Caco-2 (cell line): ENCODE measurements around the gene VWA8. TPM values are rescaled to one million over a fixed set of nuclear protein-coding genes. Genes with fewer than 3 reads are reported as not detected.

Source experiments
- BruUV-seq: library from RNA; stranded (reverse); fragments of 400-500 nt; replicated peaks from 2 replicates; lab custom pipeline; 2021; lab: Mats Ljungman, UMichigan
- CTCF ChIA-PET: fragments of 300-600 bp; sonication (Branson Sonifier 250); formaldehyde crosslinking; loops from one replicate; lab custom pipeline; 2022; ENCODE audit warnings: antibody characterized with exemption; lab: Charles Lee
- POLR2A ChIA-PET: fragments of 300-600 bp; sonication (Branson Sonifier 250); formaldehyde crosslinking; loops from one replicate; lab custom pipeline; 2022; ENCODE audit warnings: antibody characterized with exemption; lab: Charles Lee
- DNase-seq, 2 experiments: peaks; one replicate each; pipeline versions ENCODE4 v3.0.0 to v3.0.0-alpha.2; 2020 to 2022
- H3K27me3 ChIP-seq: replicated peaks from 2 replicates; pipeline ENCODE4 v1.6.0; 2011; ENCODE audit warnings: low read length; ENCODE audit not compliant: control insufficient read depth, insufficient read depth
- H3K36me3 ChIP-seq: 2 replicates; pipeline ENCODE4 v1.5.1; 2011; ENCODE audit warnings: low read length; ENCODE audit not compliant: control insufficient read depth, insufficient read depth
- H3K4me1 ChIP-seq: fragments of 250-450 bp; sonication (Bioruptor Pico); 2 replicates; pipeline ENCODE4 v1.5.1; 2020; ENCODE audit warnings: mild to moderate bottlenecking
- H3K4me3 ChIP-seq: 2 replicates; pipeline ENCODE4 v1.5.1; 2011; ENCODE audit warnings: low read depth, mild to moderate bottlenecking, control low read depth, low read length
- H3K9me3 ChIP-seq: fragments of 250-450 bp; sonication (Bioruptor Pico); 2 replicates; pipeline ENCODE4 v1.5.1; 2020; ENCODE audit warnings: mild to moderate bottlenecking, moderate library complexity
- H3K27ac Mint-ChIP-seq: one replicate; pipeline ENCODE4 v1.8.0; 2022; ENCODE audit warnings: mixed read lengths; ENCODE audit not compliant: unreplicated experiment
- H3K27me3 Mint-ChIP-seq: one replicate; pipeline ENCODE4 v1.8.0; 2022; ENCODE audit warnings: mixed read lengths; ENCODE audit not compliant: insufficient read depth, unreplicated experiment
- H3K36me3 Mint-ChIP-seq: one replicate; pipeline ENCODE4 v1.8.0; 2022; ENCODE audit warnings: mild to moderate bottlenecking, mixed read lengths; ENCODE audit not compliant: insufficient read depth, unreplicated experiment
- H3K4me1 Mint-ChIP-seq: one replicate; pipeline ENCODE4 v1.8.0; 2022; ENCODE audit warnings: low read depth, mixed read lengths; ENCODE audit not compliant: unreplicated experiment
- H3K4me3 Mint-ChIP-seq: one replicate; pipeline ENCODE4 v1.8.0; 2022; ENCODE audit warnings: mild to moderate bottlenecking, moderate library complexity, mixed read lengths; ENCODE audit not compliant: unreplicated experiment
- H3K9me3 Mint-ChIP-seq: one replicate; pipeline ENCODE4 v1.8.0; 2022; ENCODE audit warnings: mixed read lengths; ENCODE audit not compliant: unreplicated experiment
- CTCF ChIP-seq, 2 experiments: fragments of 200-600 bp in 1 of 2; IDR thresholded peaks; 1 replicate in 1 of 2; 2 replicates in 1 of 2; pipeline versions ENCODE4 v1.5.1 to v1.8.0; 2011 to 2022; ENCODE audit warnings: antibody characterized with exemption in 1 of 2, control low read depth in 1 of 2, inconsistent platforms in 1 of 2, low read depth in 1 of 2, low read length in 1 of 2, mild to moderate bottlenecking in 1 of 2, moderate library complexity in 1 of 2; ENCODE audit not compliant: insufficient read depth in 1 of 2, severe bottlenecking in 1 of 2, unreplicated experiment in 1 of 2
- intact Hi-C: fragments of 100-400 bp; cut with micrococcal nuclease; formaldehyde crosslinking; loops from one replicate; pipeline ENCODE4 v1.10.0; 2022; ENCODE audit not compliant: unreplicated experiment
- total RNA-seq: library from RNA; stranded (reverse); gene quantifications from 2 replicates; pipeline ENCODE4 v1.2.3, GENCODE V29; 2022

The VWA8 gene
- total RNA-seq, 1 experiment from 2014 or later, result 20.7 TPM

GRCh38 chr13:41674246-41674645, 286.7 kb downstream of the VWA8 start:
- H3K4me3 ChIP-seq, result no peak overlapping the region
- Mint-ChIP-seq H3K36me3 (no peaks in the 10 kb centered on the region), H3K4me3 (no peak overlapping the region), H3K4me1 (no peaks in the 10 kb centered on the region), H3K9me3 (no peaks in the 10 kb centered on the region), H3K27ac (no peak overlapping the region), H3K27me3 (no peaks in the 10 kb centered on the region)
- intact Hi-C loops, result no loop called here
- H3K36me3 ChIP-seq, result no peaks in the 10 kb centered on the region
- POLR2A ChIA-PET, result no interaction called here
- CTCF ChIA-PET, result no interaction called here
- H3K27me3 ChIP-seq, result no peaks in the 10 kb centered on the region
- no peaks in the 10 kb centered on the region for H3K9me3 ChIP-seq
- TF ChIP-seq CTCF (IDR thresholded peaks at IDR 0.05; ENCODE audit: insufficient read depth in 1 of 2, low read depth in 1 of 2, low read length in 1 of 2, severe bottlenecking in 1 of 2, unreplicated experiment in 1 of 2), result no peak
- DNase-seq, result no peak
- no peaks in the 10 kb centered on the region for H3K4me1 ChIP-seq
- BruUV-seq, result no TSS peak

- no TSS peak for BruUV-seq
- Histone ChIP-seq H3K27me3 (no peaks in the 10 kb centered on the region), H3K9me3 (no peaks in the 10 kb centered on the region), H3K4me1 (no peaks in the 10 kb centered on the region), H3K36me3 (no peaks in the 10 kb centered on the region), H3K4me3 (no peak overlapping the region)
- no peak overlapping the region for H3K4me3 Mint-ChIP-seq
- no peak for TF ChIP-seq CTCF (IDR thresholded peaks at IDR 0.05; ENCODE audit: insufficient read depth in 1 of 2, low read depth in 1 of 2, low read length in 1 of 2, severe bottlenecking in 1 of 2, unreplicated experiment in 1 of 2)
- ChIA-PET CTCF (no interaction called here), POLR2A (no interaction called here)
- peaks cover under 1% of the 10 kb centered on the region for H3K4me1 Mint-ChIP-seq
- no peaks in the 10 kb centered on the region for H3K9me3 Mint-ChIP-seq
- intact Hi-C loops, result no loop called here
- no peaks in the 10 kb centered on the region for H3K27me3 Mint-ChIP-seq
- H3K27ac Mint-ChIP-seq, result no peak overlapping the region
- no peaks in the 10 kb centered on the region for H3K36me3 Mint-ChIP-seq
- DNase-seq, result no peak
Observed at GRCh38 chr13:41673640-41674039, 287.3 kb downstream of the VWA8 start.

- Mint-ChIP-seq H3K27ac (no peak overlapping the region), H3K9me3 (no peaks in the 10 kb centered on the region), H3K27me3 (no peaks in the 10 kb centered on the region), H3K4me1 (peaks cover 6% of the 10 kb centered on the region), H3K4me3 (no peak overlapping the region), H3K36me3 (no peaks in the 10 kb centered on the region)
- Histone ChIP-seq H3K4me1 (peaks cover 21% of the 10 kb centered on the region), H3K27me3 (no peaks in the 10 kb centered on the region), H3K4me3 (no peak overlapping the region), H3K36me3 (no peaks in the 10 kb centered on the region), H3K9me3 (no peaks in the 10 kb centered on the region)
- intact Hi-C loops, result no loop called here
- no peak for TF ChIP-seq CTCF (IDR thresholded peaks at IDR 0.05; ENCODE audit: insufficient read depth in 1 of 2, low read depth in 1 of 2, low read length in 1 of 2, severe bottlenecking in 1 of 2, unreplicated experiment in 1 of 2)
- no peak for DNase-seq
- no TSS peak for BruUV-seq
- ChIA-PET POLR2A (no interaction called here), CTCF (no interaction called here)
Observed at GRCh38 chr13:41670873-41671443, 290.0 kb downstream of the VWA8 start.
